Endothelial cell of umbilical vein (primary cell): Measurements from ENCODE around the gene ST6GALNAC3. TPM values are rescaled to one million over a fixed set of nuclear protein-coding genes. Genes with fewer than 3 reads are reported as not detected.

Experiments used
- BruUV-seq: library from RNA; stranded (reverse); fragments of 400-500 nt; replicated peaks from 2 replicates; lab custom pipeline; 2021; lab: Mats Ljungman, UMichigan
- CTCF ChIA-PET: fragments of 300-600, 350-600 bp; sonication (Branson Sonifier 250); formaldehyde crosslinking; loops from one replicate; lab custom pipeline; 2021; ENCODE audit warnings: antibody characterized with exemption, inconsistent platforms; lab: Charles Lee
- POLR2A ChIA-PET: fragments of 300-600, 350-600 bp; sonication (Branson Sonifier 250); formaldehyde crosslinking; loops from one replicate; lab custom pipeline; 2021; ENCODE audit warnings: antibody characterized with exemption, inconsistent platforms; lab: Charles Lee
- DNase-seq: peaks from one replicate; pipeline ENCODE4 v3.0.0-alpha.2; 2011; ENCODE audit warnings: low read depth, low spot score
- FAIRE-seq: peaks from 2 replicates; lab custom pipeline; 2011; peaks lifted over from hg19 to GRCh38; lab: Jason Lieb, UNC
- H2AFZ ChIP-seq: 2 replicates; pipeline ENCODE4 v1.6.0; 2012; ENCODE audit warnings: low read depth, low read length, control low read depth, inconsistent platforms
- H3K27ac ChIP-seq: 2 replicates; pipeline ENCODE4 v1.5.1; 2011; ENCODE audit warnings: low read depth, mild to moderate bottlenecking, control low read depth, low read length, moderate library complexity; ENCODE audit not compliant: insufficient read depth
- H3K27me3 ChIP-seq, 2 experiments: 2 replicates each; pipeline versions ENCODE4 v1.6.0 to v1.6.1; 2011; ENCODE audit warnings: low read length in 2 of 2, mixed read lengths in 1 of 2; ENCODE audit not compliant: control insufficient read depth in 2 of 2, insufficient read depth in 2 of 2
- H3K36me3 ChIP-seq, 2 experiments: 2 replicates in 1 of 2; 3 replicates in 1 of 2; pipeline ENCODE4 v1.5.1; 2011; ENCODE audit warnings: low read length in 2 of 2, mild to moderate bottlenecking in 1 of 2, moderate library complexity in 1 of 2; ENCODE audit not compliant: control insufficient read depth in 2 of 2, insufficient read depth in 2 of 2; ENCODE audit errors: extremely low read depth in 1 of 2
- H3K4me1 ChIP-seq: 3 replicates; pipeline ENCODE4 v1.5.1; 2011; ENCODE audit warnings: mild to moderate bottlenecking, low read length; ENCODE audit not compliant: control insufficient read depth, insufficient read depth; ENCODE audit errors: extremely low read depth
- H3K4me2 ChIP-seq: 2 replicates; pipeline ENCODE4 v1.6.1; 2011; ENCODE audit warnings: low read length, control low read depth, mixed read lengths; ENCODE audit not compliant: insufficient read depth
- H3K4me3 ChIP-seq, 3 experiments: fragments of 200-600 bp in 1 of 3; sonication (generic), shearing (Covaris generic) in 1 of 3; replicated peaks in 1 of 3; 2 replicates each; pipeline ENCODE4 v1.5.1; 2011 to 2016; ENCODE audit warnings: control low read depth in 3 of 3, low read length in 3 of 3, mild to moderate bottlenecking in 2 of 3, inconsistent platforms in 1 of 3, low read depth in 1 of 3, moderate library complexity in 1 of 3; ENCODE audit not compliant: insufficient read depth in 1 of 3
- H3K79me2 ChIP-seq: 2 replicates; pipeline ENCODE4 v1.6.0; 2012; ENCODE audit warnings: low read length, inconsistent platforms; ENCODE audit not compliant: control insufficient read depth, insufficient read depth
- H3K9ac ChIP-seq: replicated peaks from 2 replicates; pipeline ENCODE3; 2011; ENCODE audit warnings: low read length, control low read depth; ENCODE audit not compliant: insufficient read depth; ENCODE audit errors: extremely low read depth
- H3K9me1 ChIP-seq: replicated peaks from 3 replicates; pipeline ENCODE4 v1.6.0; 2011; ENCODE audit warnings: mild to moderate bottlenecking, low read length; ENCODE audit not compliant: control insufficient read depth, insufficient read depth; ENCODE audit errors: extremely low read depth
- H3K9me3 ChIP-seq: replicated peaks from 2 replicates; pipeline ENCODE4 v1.5.1; 2012; ENCODE audit warnings: low read length, inconsistent platforms; ENCODE audit not compliant: control insufficient read depth, insufficient read depth
- H4K20me1 ChIP-seq: replicated peaks from 2 replicates; pipeline ENCODE3; 2011; ENCODE audit warnings: mild to moderate bottlenecking, low read length; ENCODE audit not compliant: control insufficient read depth, insufficient read depth; ENCODE audit errors: extremely low read depth
- EZH2 ChIP-seq: IDR thresholded peaks from 2 replicates; pipeline ENCODE4 v1.6.1; 2012; ENCODE audit warnings: borderline replicate concordance, low read depth, mild to moderate bottlenecking, moderate library complexity, low read length, inconsistent platforms; ENCODE audit not compliant: severe bottlenecking
- GATA2 ChIP-seq: IDR thresholded peaks from 2 replicates; pipeline ENCODE4 v1.7.0; 2011; ENCODE audit warnings: low read depth, mild to moderate bottlenecking, moderate library complexity, mixed read lengths, low read length; ENCODE audit not compliant: insufficient read length, insufficient read depth
- MYC ChIP-seq: IDR thresholded peaks from one replicate; pipeline ENCODE4 v1.6.1; 2011; ENCODE audit warnings: mild to moderate bottlenecking, low read depth, low read length
- POLR2A ChIP-seq: IDR thresholded peaks from 2 replicates; pipeline ENCODE4 v1.6.1; 2012; ENCODE audit warnings: low read depth, mild to moderate bottlenecking, control low read depth, low read length
- dilution Hi-C: fragments of 300-500 bp; cut with MboI; formaldehyde crosslinking; loops from one replicate; pipeline ENCODE4 v1.15.0; 2019; ENCODE audit warnings: low sequenced_read_pairs; ENCODE audit not compliant: extremely low pct_ligation_motif_present
- intact Hi-C: fragments of 100-400 bp; cut with micrococcal nuclease; formaldehyde crosslinking; loops from one replicate; pipeline ENCODE4 v1.10.0; 2022
- polyA plus RNA-seq, 4 experiments: library from polyadenylated mRNA; depleted of rRNA in 3 of 4; stranded (reverse) in 3 of 4; unstranded in 1 of 4; fragments of >200 nt; gene quantifications; 2 replicates each; pipeline versions ENCODE4 v1.2.1 to v1.2.3, GENCODE V29; 2011 to 2012; ENCODE audit warnings: missing spikeins in 1 of 4
- total RNA-seq: library from RNA; stranded (reverse); gene quantifications from 2 replicates; pipeline ENCODE4 v1.2.3, GENCODE V29; 2021
- TF ChIP-seq, protein P1 (sequence below): IDR thresholded peaks from 2 replicates; pipeline ENCODE4 v1.6.1; 2011; ENCODE audit not compliant: insufficient read depth, insufficient read length
- TF ChIP-seq, protein P2 (sequence below), 2 donors: IDR thresholded peaks; 1 replicate in 1 of 2; 2 replicates in 1 of 2; pipeline ENCODE4 v1.5.1; 2011; ENCODE audit warnings: low read length in 2 of 2, mild to moderate bottlenecking in 2 of 2, moderate library complexity in 2 of 2, control low read depth in 1 of 2, inconsistent platforms in 1 of 2, low read depth in 1 of 2; ENCODE audit not compliant: insufficient read depth in 1 of 2; ENCODE audit errors: extremely low read depth in 1 of 2

ST6GALNAC3 gene
- total and polyA plus RNA-seq, 2 donors (not counting 3 experiments of a cell fraction or from before 2014, with no cell fraction given), result 7.6 to 48.3 TPM

DNA sequence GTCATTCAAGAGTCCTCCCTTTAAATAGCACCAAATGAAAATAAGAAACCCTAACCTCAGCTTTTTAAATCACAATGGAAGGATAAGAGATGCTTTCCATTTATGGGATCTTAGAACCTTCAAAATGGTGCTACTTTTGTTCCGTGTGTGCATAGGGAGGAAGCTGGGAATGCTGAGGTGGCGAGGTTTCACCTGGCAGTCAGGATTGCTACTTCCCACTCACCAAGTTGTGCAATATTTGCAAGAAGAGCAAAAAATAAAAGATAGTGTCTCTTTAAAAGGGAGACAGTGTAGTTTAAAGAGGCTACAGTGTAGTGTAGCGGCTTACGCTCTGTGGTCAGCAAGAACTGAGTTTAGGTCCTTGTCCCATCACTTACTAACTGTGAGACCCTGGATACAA is 400.4 kb downstream of the ST6GALNAC3 start:
- no peaks in the 10 kb centered on the region for H3K79me2 ChIP-seq
- DNase-seq (no peak), FAIRE-seq (no peak)
- intact Hi-C loops (no loop called here), dilution Hi-C loops (no loop called here)
- CTCF ChIA-PET, result no interaction called here
- no peak overlapping the region for H3K27ac ChIP-seq
- H3K4me2 ChIP-seq, result no peak overlapping the region
- POLR2A ChIA-PET, result no interaction called here
- no peaks in the 10 kb centered on the region for H3K9me3 ChIP-seq
- peaks cover 4% of the 10 kb centered on the region for H3K4me1 ChIP-seq
- no TSS peak for BruUV-seq
- no peak overlapping the region for H3K4me3 ChIP-seq
- no peaks in the 10 kb centered on the region for H3K27me3 ChIP-seq
- H4K20me1 ChIP-seq, result no peaks in the 10 kb centered on the region
- TF ChIP-seq EZH2 (no peak), POLR2A (no peak), GATA2 (no peak)
- TF ChIP-seq, protein P1, sequence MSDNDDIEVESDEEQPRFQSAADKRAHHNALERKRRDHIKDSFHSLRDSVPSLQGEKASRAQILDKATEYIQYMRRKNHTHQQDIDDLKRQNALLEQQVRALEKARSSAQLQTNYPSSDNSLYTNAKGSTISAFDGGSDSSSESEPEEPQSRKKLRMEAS, result no peak
- TF ChIP-seq, protein P2, sequence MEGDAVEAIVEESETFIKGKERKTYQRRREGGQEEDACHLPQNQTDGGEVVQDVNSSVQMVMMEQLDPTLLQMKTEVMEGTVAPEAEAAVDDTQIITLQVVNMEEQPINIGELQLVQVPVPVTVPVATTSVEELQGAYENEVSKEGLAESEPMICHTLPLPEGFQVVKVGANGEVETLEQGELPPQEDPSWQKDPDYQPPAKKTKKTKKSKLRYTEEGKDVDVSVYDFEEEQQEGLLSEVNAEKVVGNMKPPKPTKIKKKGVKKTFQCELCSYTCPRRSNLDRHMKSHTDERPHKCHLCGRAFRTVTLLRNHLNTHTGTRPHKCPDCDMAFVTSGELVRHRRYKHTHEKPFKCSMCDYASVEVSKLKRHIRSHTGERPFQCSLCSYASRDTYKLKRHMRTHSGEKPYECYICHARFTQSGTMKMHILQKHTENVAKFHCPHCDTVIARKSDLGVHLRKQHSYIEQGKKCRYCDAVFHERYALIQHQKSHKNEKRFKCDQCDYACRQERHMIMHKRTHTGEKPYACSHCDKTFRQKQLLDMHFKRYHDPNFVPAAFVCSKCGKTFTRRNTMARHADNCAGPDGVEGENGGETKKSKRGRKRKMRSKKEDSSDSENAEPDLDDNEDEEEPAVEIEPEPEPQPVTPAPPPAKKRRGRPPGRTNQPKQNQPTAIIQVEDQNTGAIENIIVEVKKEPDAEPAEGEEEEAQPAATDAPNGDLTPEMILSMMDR (IDR thresholded peaks at IDR 0.05; ENCODE audit: extremely low read depth in 1 of 2, insufficient read depth in 1 of 2, low read depth in 1 of 2, low read length in 2 of 2), result no peak
- no peaks in the 10 kb centered on the region for H3K9me1 ChIP-seq
- no peak overlapping the region for H3K9ac ChIP-seq
- no peak overlapping the region for H2AFZ ChIP-seq
- H3K36me3 ChIP-seq, result no peaks in the 10 kb centered on the region

DNA sequence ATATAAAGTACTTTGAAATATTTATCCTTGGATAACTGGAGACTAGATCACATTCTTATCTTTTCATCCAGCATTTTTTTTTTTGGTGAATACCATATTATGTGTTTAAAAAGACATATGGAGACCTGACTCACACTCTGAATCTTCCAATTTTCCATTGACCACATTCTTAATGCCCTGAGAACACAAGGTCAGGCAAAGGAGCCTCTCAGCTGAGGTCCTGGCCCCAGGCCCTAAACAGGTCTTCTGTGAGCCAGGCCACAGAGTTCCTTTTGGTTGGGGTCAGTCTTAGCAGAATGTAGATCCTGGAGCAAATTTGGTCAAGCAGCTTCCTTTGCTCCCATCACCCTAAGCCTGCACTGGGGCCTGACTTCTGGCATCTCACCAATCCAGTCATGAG is 402.6 kb downstream of the ST6GALNAC3 start:
- Histone ChIP-seq H3K4me2 (no peak overlapping the region), H3K4me1 (peaks cover 18% of the 10 kb centered on the region), H3K27ac (no peak overlapping the region), H3K79me2 (no peaks in the 10 kb centered on the region), H4K20me1 (no peaks in the 10 kb centered on the region), H3K9me3 (no peaks in the 10 kb centered on the region), H3K9me1 (peaks cover 3% of the 10 kb centered on the region), H3K4me3 (no peak overlapping the region), H2AFZ (no peak overlapping the region), H3K36me3 (no peaks in the 10 kb centered on the region), H3K27me3 (no peaks in the 10 kb centered on the region), H3K9ac (no peak overlapping the region)
- FAIRE-seq (no peak), DNase-seq (no peak)
- ChIA-PET POLR2A (no interaction called here), CTCF (no interaction called here)
- dilution Hi-C loops, result no loop called here
- BruUV-seq, result no TSS peak
- intact Hi-C loops, result no loop called here
- TF ChIP-seq MYC (no peak), EZH2 (no peak)
- TF ChIP-seq, protein P2 (IDR thresholded peaks at IDR 0.05; ENCODE audit: extremely low read depth in 1 of 2, insufficient read depth in 1 of 2, low read depth in 1 of 2, low read length in 2 of 2), result no peak
- TF ChIP-seq, protein P1, result no peak
